OCI-LY1 (cell line): ENCODE data around the gene CDKAL1.

ENCODE experiments used
- H2AFZ ChIP-seq: fragments of 200-600 bp; sonication (generic), shearing (Covaris generic); 2 replicates; pipeline ENCODE4 v1.6.0; 2014; ENCODE audit warnings: antibody characterized with exemption, mild to moderate bottlenecking, low read length
- H3F3A ChIP-seq: fragments of 200-600 bp; sonication (generic), shearing (Covaris generic); 2 replicates; pipeline ENCODE4 v1.6.0; 2014; ENCODE audit warnings: mild to moderate bottlenecking, antibody characterized with exemption, low read length, moderate library complexity; ENCODE audit not compliant: insufficient read depth
- H3K27ac ChIP-seq: fragments of 200-600 bp; sonication (generic); 2 replicates; pipeline ENCODE4 v1.5.1; 2014; ENCODE audit warnings: low read length, mixed run types, mild to moderate bottlenecking, low read depth; ENCODE audit not compliant: poor library complexity, severe bottlenecking
- H3K27me3 ChIP-seq: fragments of 200-600 bp; sonication (generic); 2 replicates; pipeline ENCODE4 v1.6.0; 2014; ENCODE audit warnings: antibody characterized with exemption, mild to moderate bottlenecking, low read length, moderate library complexity; ENCODE audit not compliant: insufficient read depth
- H3K36me3 ChIP-seq: fragments of 200-600 bp; sonication (generic); 2 replicates; pipeline ENCODE4 v1.6.1; 2014; ENCODE audit warnings: mild to moderate bottlenecking, antibody characterized with exemption, low read length, moderate library complexity, mixed read lengths; ENCODE audit not compliant: insufficient read depth
- H3K4me1 ChIP-seq: fragments of 200-600 bp; sonication (generic); 2 replicates; pipeline ENCODE4 v1.5.1; 2014; ENCODE audit warnings: mild to moderate bottlenecking, low read length, moderate library complexity; ENCODE audit not compliant: insufficient read depth, severe bottlenecking
- H3K4me2 ChIP-seq: fragments of 200-600 bp; sonication (generic), shearing (Covaris generic); 2 replicates; pipeline ENCODE4 v1.6.1; 2014; ENCODE audit warnings: low read length
- H3K4me3 ChIP-seq: fragments of 200-600 bp; sonication (generic); 2 replicates; pipeline ENCODE4 v1.5.1; 2014; ENCODE audit warnings: low read length, low read depth, mild to moderate bottlenecking, mixed read lengths; ENCODE audit not compliant: poor library complexity, severe bottlenecking
- H3K79me2 ChIP-seq: fragments of 200-600 bp; shearing (Covaris generic); 2 replicates; pipeline ENCODE4 v1.6.1; 2016; ENCODE audit warnings: mixed run types, low read length, mixed read lengths; ENCODE audit not compliant: insufficient read depth
- H3K9ac ChIP-seq: fragments of 200-600 bp; sonication (generic), shearing (Covaris generic); 2 replicates; pipeline ENCODE4 v1.6.1; 2014; ENCODE audit warnings: mild to moderate bottlenecking, low read length, mixed read lengths
- H3K9me2 ChIP-seq: fragments of 200-600 bp; sonication (generic), shearing (Covaris generic); 2 replicates; pipeline ENCODE4 v1.6.1; 2014; ENCODE audit warnings: low read depth, mild to moderate bottlenecking, low read length, mixed read lengths
- H3K9me3 ChIP-seq: fragments of 200-600 bp; shearing (Covaris generic); 2 replicates; pipeline ENCODE4 v1.6.1; 2014; ENCODE audit warnings: low read length, mixed read lengths
- H4K20me1 ChIP-seq: fragments of 200-600 bp; sonication (generic), shearing (Covaris generic); 2 replicates; pipeline ENCODE4 v1.6.0; 2016; ENCODE audit warnings: mild to moderate bottlenecking, low read length; ENCODE audit not compliant: insufficient read depth
- EZH2 ChIP-seq: fragments of 200-600 bp; sonication (generic), shearing (Covaris generic); IDR thresholded peaks from 2 replicates; pipeline ENCODE4 v1.8.0; 2017; ENCODE audit warnings: borderline replicate concordance, mixed run types, mild to moderate bottlenecking, antibody characterized with exemption, low read length, moderate library complexity, mixed read lengths
- TF ChIP-seq, protein P1 (sequence below): fragments of 200-600 bp; sonication (generic), shearing (Covaris generic); IDR thresholded peaks from 2 replicates; pipeline ENCODE4 v1.5.1; 2017; ENCODE audit warnings: mild to moderate bottlenecking, antibody characterized with exemption, low read length, moderate library complexity, mixed read lengths

CDKAL1 gene

DNA sequence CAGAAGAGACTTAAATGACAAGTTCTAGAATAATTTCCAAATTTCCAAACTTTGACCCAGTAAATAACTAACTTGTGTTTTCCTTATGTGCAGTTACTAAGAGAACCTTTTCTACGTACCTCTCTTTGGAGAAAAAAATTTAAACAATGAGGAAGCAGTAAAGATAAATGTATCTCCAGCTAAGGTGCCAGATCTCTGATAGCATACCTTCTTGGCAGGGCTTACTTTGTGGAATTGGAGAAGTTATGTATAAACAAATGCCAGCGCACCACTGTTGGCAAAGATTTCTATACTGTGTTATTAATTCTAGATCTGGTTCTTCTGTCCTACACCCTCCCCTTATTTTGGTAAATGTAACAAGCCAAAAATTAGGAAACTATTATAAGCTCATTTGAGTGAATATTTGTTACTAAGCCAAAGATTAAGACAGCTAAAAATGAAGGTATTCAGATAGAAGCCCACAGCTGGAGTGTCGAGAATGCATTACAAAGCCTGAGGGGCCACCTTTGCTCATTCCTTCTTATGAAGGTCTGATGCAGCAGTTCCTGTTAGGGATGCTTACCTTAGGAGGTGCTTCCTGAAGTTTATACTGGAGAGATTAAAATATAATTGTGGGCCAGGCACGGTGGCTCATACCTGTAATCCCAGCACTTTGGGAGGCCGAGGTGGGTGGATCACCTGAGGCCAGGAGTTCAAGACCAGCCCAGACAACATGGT, 686.2 kb downstream of the CDKAL1 start:
- H3K9ac ChIP-seq = no peak overlapping the region
- no peaks in the 10 kb centered on the region for H3K36me3 ChIP-seq
- H3K4me2 ChIP-seq = no peak overlapping the region
- H3K27me3 ChIP-seq = no peaks in the 10 kb centered on the region
- H3K9me2 ChIP-seq = no peaks in the 10 kb centered on the region
- H3K4me3 ChIP-seq = no peak overlapping the region
- no peaks in the 10 kb centered on the region for H3F3A ChIP-seq
- H2AFZ ChIP-seq = no peak overlapping the region
- no peaks in the 10 kb centered on the region for H3K79me2 ChIP-seq
- TF ChIP-seq EZH2 = no peak
- TF ChIP-seq, protein P1, sequence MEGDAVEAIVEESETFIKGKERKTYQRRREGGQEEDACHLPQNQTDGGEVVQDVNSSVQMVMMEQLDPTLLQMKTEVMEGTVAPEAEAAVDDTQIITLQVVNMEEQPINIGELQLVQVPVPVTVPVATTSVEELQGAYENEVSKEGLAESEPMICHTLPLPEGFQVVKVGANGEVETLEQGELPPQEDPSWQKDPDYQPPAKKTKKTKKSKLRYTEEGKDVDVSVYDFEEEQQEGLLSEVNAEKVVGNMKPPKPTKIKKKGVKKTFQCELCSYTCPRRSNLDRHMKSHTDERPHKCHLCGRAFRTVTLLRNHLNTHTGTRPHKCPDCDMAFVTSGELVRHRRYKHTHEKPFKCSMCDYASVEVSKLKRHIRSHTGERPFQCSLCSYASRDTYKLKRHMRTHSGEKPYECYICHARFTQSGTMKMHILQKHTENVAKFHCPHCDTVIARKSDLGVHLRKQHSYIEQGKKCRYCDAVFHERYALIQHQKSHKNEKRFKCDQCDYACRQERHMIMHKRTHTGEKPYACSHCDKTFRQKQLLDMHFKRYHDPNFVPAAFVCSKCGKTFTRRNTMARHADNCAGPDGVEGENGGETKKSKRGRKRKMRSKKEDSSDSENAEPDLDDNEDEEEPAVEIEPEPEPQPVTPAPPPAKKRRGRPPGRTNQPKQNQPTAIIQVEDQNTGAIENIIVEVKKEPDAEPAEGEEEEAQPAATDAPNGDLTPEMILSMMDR = no peak
- H4K20me1 ChIP-seq = no peaks in the 10 kb centered on the region
- H3K4me1 ChIP-seq = no peaks in the 10 kb centered on the region
- no peak overlapping the region for H3K27ac ChIP-seq
- no peaks in the 10 kb centered on the region for H3K9me3 ChIP-seq

GRCh38 chr6:21222656-21223055, 688.4 kb downstream of the CDKAL1 start:
- no peak overlapping the region for H3K4me3 ChIP-seq
- H3F3A ChIP-seq = no peaks in the 10 kb centered on the region
- no peak overlapping the region for H2AFZ ChIP-seq
- H4K20me1 ChIP-seq = no peaks in the 10 kb centered on the region
- H3K79me2 ChIP-seq = no peaks in the 10 kb centered on the region
- H3K9me2 ChIP-seq = no peaks in the 10 kb centered on the region
- no peaks in the 10 kb centered on the region for H3K27me3 ChIP-seq
- no peak overlapping the region for H3K27ac ChIP-seq
- H3K9me3 ChIP-seq = no peaks in the 10 kb centered on the region
- H3K4me2 ChIP-seq = no peak overlapping the region
- TF ChIP-seq, protein P1 = no peak
- no peak for TF ChIP-seq EZH2
- no peak overlapping the region for H3K9ac ChIP-seq
- H3K4me1 ChIP-seq = no peaks in the 10 kb centered on the region
- no peaks in the 10 kb centered on the region for H3K36me3 ChIP-seq

GRCh38 chr6:21225912-21226311, 691.7 kb downstream of the CDKAL1 start:
- no peak overlapping the region for H3K4me3 ChIP-seq
- no peak overlapping the region for H3K9ac ChIP-seq
- H3K4me2 ChIP-seq = no peak overlapping the region
- no peak for TF ChIP-seq EZH2
- TF ChIP-seq, protein P1 = no peak
- no peak overlapping the region for H3K27ac ChIP-seq
- H3K27me3 ChIP-seq = no peaks in the 10 kb centered on the region
- no peaks in the 10 kb centered on the region for H3K79me2 ChIP-seq
- no peaks in the 10 kb centered on the region for H4K20me1 ChIP-seq
- H3F3A ChIP-seq = no peaks in the 10 kb centered on the region
- H3K36me3 ChIP-seq = no peaks in the 10 kb centered on the region
- no peak overlapping the region for H2AFZ ChIP-seq
- H3K9me3 ChIP-seq = no peaks in the 10 kb centered on the region
- no peaks in the 10 kb centered on the region for H3K9me2 ChIP-seq
- no peaks in the 10 kb centered on the region for H3K4me1 ChIP-seq
